B cell (primary cell): ENCODE results near the gene DCAF6.
"Not testable (repeated sequence)": the region's sequence is repeated elsewhere in the genome, so short reads cannot be mapped to it uniquely, and the experiment has no call there.

Experiments used
- EZH2 ChIP-seq: IDR thresholded peaks from 2 replicates; pipeline ENCODE4 v1.6.1; 2012; ENCODE audit warnings: borderline replicate concordance, low read depth, mild to moderate bottlenecking, moderate library complexity, low read length; ENCODE audit not compliant: insufficient read depth, poor library complexity, severe bottlenecking
- TF ChIP-seq, protein P1 (sequence below): fragments of 200-600 bp; IDR thresholded peaks from one replicate; pipeline ENCODE4 v1.8.0; 2022; ENCODE audit warnings: antibody characterized with exemption, mild to moderate bottlenecking

DNA sequence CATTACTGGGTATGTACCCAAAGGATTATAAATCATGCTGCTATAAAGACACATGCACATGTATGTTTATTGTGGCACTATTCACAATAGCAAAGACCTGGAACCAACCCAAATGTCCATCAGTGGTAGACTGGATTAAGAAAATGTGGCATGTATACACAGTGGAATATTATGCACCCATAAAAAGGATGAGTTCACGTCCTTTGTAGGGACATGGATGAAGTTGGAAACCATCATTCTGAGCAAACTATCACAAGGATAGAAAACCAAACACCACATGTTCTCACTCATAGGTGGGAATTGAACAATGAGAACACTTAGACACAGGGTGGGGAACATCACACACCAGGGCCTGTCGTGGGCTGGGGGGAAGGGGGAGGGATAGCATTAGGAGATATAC, 49.3 kb upstream of the DCAF6 start:
- TF ChIP-seq, protein P1, sequence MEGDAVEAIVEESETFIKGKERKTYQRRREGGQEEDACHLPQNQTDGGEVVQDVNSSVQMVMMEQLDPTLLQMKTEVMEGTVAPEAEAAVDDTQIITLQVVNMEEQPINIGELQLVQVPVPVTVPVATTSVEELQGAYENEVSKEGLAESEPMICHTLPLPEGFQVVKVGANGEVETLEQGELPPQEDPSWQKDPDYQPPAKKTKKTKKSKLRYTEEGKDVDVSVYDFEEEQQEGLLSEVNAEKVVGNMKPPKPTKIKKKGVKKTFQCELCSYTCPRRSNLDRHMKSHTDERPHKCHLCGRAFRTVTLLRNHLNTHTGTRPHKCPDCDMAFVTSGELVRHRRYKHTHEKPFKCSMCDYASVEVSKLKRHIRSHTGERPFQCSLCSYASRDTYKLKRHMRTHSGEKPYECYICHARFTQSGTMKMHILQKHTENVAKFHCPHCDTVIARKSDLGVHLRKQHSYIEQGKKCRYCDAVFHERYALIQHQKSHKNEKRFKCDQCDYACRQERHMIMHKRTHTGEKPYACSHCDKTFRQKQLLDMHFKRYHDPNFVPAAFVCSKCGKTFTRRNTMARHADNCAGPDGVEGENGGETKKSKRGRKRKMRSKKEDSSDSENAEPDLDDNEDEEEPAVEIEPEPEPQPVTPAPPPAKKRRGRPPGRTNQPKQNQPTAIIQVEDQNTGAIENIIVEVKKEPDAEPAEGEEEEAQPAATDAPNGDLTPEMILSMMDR: not testable (repeated sequence)
- TF ChIP-seq EZH2: not testable (repeated sequence)
